ENCODE results near the gene PTPRU.
A peak's percentile ranks its signal among the peaks of the same experiment; 100 is the strongest.

Gene PTPRU

GRCh38 chr1:29317916-29318530, 81.7 kb downstream of the PTPRU start:
- DNase-seq (ENCODE audit: low spot score) = no peak

GRCh38 chr1:29318724-29319123, 82.4 kb downstream of the PTPRU start:
- no peak for DNase-seq (ENCODE audit: low spot score)

- DNase-seq (ENCODE audit: low spot score) = no peak
These were observed 83.2 kb downstream of the PTPRU start for GRCh38 chr1:29319300-29320110.

- DNase-seq (ENCODE audit: low spot score) = no peak
These were observed 84.0 kb downstream of the PTPRU start for GRCh38 chr1:29320156-29320940.

- DNase-seq (ENCODE audit: low spot score) = no peak
These were observed 84.9 kb downstream of the PTPRU start for GRCh38 chr1:29321176-29321575.

- DNase-seq (ENCODE audit: low spot score) = no peak
These were observed 85.9 kb downstream of the PTPRU start for GRCh38 chr1:29322147-29322694.

GRCh38 chr1:29322861-29323585, 86.7 kb downstream of the PTPRU start:
- no peak for DNase-seq (ENCODE audit: low spot score)

- DNase-seq (ENCODE audit: low spot score) = peak; percentile 29
These were observed 87.3 kb downstream of the PTPRU start for GRCh38 chr1:29323636-29324035.

GRCh38 chr1:29324202-29324601, 87.9 kb downstream of the PTPRU start:
- DNase-seq (ENCODE audit: low spot score) = no peak

GRCh38 chr1:29324771-29325351, 88.5 kb downstream of the PTPRU start:
- DNase-seq (ENCODE audit: low spot score) = no peak

- no peak for DNase-seq (ENCODE audit: low spot score)
These were observed 89.4 kb downstream of the PTPRU start for GRCh38 chr1:29325675-29326074.

GRCh38 chr1:29326123-29326522, 89.8 kb downstream of the PTPRU start:
- no peak for DNase-seq (ENCODE audit: low spot score)

- no peak for DNase-seq (ENCODE audit: low spot score)
These were observed 91.1 kb downstream of the PTPRU start for GRCh38 chr1:29327223-29327935.

- DNase-seq (ENCODE audit: low spot score) = no peak
These were observed 92.9 kb downstream of the PTPRU start for GRCh38 chr1:29329022-29329775.

GRCh38 chr1:29330089-29330488, 93.8 kb downstream of the PTPRU start:
- DNase-seq (ENCODE audit: low spot score) = no peak

- DNase-seq (ENCODE audit: low spot score) = no peak
These were observed 94.5 kb downstream of the PTPRU start for GRCh38 chr1:29330856-29331255.

GRCh38 chr1:29331309-29331708, 95.0 kb downstream of the PTPRU start:
- DNase-seq (ENCODE audit: low spot score) = no peak

- no peak for DNase-seq (ENCODE audit: low spot score)
These were observed 95.4 kb downstream of the PTPRU start for GRCh38 chr1:29331729-29332128.

GRCh38 chr1:29332204-29332603, 95.9 kb downstream of the PTPRU start:
- DNase-seq (ENCODE audit: low spot score) = no peak

GRCh38 chr1:29333008-29333407, 96.7 kb downstream of the PTPRU start:
- DNase-seq (ENCODE audit: low spot score) = no peak

Data from globus pallidus (tissue), 1 donor.